Measurements from ENCODE around the gene EPHB4. TPM values are rescaled to one million over a fixed set of nuclear protein-coding genes. Genes with fewer than 3 reads are reported as not detected.

Gene EPHB4
- total RNA-seq, 4 donors from 2014 or later = 73.5 to 374 (median 163) TPM

GRCh38 chr7:100865938-100866728 lies 38.8 kb upstream of the EPHB4 start:
- intact Hi-C loops (cut with DNase I; ENCODE audit: low total_unique reads) = no loop called here
- Histone ChIP-seq H3K4me1 (peaks cover 0 to 25% of the 10 kb centered on the region in 2 donors), H3K4me3 (peak overlapping the region; percentile 4 to 100), H3K27ac (peak overlapping the region; percentile 96 to 99), H3K9me3 (no peaks in the 10 kb centered on the region), H3K36me3 (no peaks in the 10 kb centered on the region), H3K27me3 (no peaks in the 10 kb centered on the region)
- peak; percentile 79 to 88 for DNase-seq
- TF ChIP-seq POLR2A (IDR thresholded peaks at IDR 0.05) = no peak
- TF ChIP-seq, protein P1, sequence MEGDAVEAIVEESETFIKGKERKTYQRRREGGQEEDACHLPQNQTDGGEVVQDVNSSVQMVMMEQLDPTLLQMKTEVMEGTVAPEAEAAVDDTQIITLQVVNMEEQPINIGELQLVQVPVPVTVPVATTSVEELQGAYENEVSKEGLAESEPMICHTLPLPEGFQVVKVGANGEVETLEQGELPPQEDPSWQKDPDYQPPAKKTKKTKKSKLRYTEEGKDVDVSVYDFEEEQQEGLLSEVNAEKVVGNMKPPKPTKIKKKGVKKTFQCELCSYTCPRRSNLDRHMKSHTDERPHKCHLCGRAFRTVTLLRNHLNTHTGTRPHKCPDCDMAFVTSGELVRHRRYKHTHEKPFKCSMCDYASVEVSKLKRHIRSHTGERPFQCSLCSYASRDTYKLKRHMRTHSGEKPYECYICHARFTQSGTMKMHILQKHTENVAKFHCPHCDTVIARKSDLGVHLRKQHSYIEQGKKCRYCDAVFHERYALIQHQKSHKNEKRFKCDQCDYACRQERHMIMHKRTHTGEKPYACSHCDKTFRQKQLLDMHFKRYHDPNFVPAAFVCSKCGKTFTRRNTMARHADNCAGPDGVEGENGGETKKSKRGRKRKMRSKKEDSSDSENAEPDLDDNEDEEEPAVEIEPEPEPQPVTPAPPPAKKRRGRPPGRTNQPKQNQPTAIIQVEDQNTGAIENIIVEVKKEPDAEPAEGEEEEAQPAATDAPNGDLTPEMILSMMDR (IDR thresholded peaks at IDR 0.05) = no peak

DNA sequence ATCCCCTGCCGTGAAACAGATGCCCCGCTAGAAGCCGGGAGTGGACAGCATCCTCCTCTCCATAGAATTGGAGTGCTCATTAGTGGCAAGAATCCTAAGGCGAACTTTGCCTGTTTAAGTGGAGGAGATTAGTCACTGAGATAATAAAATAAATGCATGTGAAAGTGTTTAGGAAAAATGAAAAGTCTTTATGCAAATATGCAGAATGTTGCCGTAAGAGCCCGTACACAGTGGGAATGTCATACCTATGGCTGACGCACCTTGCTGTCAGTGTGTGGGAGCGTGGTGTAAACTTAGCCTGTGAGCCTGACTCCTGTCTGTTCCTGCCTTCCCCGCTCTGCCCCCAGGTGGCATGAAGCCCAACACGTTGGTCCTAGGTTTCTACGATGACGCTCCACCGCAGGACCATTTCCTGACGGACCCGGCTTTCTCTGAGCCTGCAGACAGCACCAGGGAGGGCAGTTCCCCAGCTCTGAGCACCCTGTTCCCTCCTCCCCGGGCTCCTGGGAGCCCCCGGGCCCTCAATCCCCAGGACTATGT lies 38.1 kb upstream of the EPHB4 start:
- Histone ChIP-seq H3K4me1 (peaks cover 0 to 25% of the 10 kb centered on the region in 2 donors), H3K36me3 (no peaks in the 10 kb centered on the region), H3K27ac (peak overlapping the region; percentile 96 to 99), H3K4me3 (no peak overlapping the region), H3K27me3 (no peaks in the 10 kb centered on the region), H3K9me3 (no peaks in the 10 kb centered on the region)
- peak in 1 of 2 donors; percentile 49 for DNase-seq
- intact Hi-C loops (cut with DNase I; ENCODE audit: low total_unique reads) = no loop called here
- TF ChIP-seq, protein P1 (IDR thresholded peaks at IDR 0.05) = no peak
- no peak for TF ChIP-seq POLR2A (IDR thresholded peaks at IDR 0.05)

GRCh38 chr7:100864263-100864845 lies 37.0 kb upstream of the EPHB4 start:
- H3K36me3 ChIP-seq = no peaks in the 10 kb centered on the region

GRCh38 chr7:100863406-100863950 lies 36.2 kb upstream of the EPHB4 start:
- no peaks in the 10 kb centered on the region for H3K27me3 ChIP-seq
- no peak overlapping the region for H3K4me3 ChIP-seq
- H3K36me3 ChIP-seq = no peaks in the 10 kb centered on the region
- intact Hi-C loops (cut with DNase I; ENCODE audit: low total_unique reads) = no loop called here
- no peak overlapping the region for H3K27ac ChIP-seq
- H3K9me3 ChIP-seq = no peaks in the 10 kb centered on the region
- peaks cover 0 to 20% of the 10 kb centered on the region in 2 donors for H3K4me1 ChIP-seq
- DNase-seq = no peak
- TF ChIP-seq, protein P1 (IDR thresholded peaks at IDR 0.05) = no peak
- TF ChIP-seq POLR2A (IDR thresholded peaks at IDR 0.05) = no peak

More at GRCh38 chr7:100864263-100864845, 37.0 kb upstream of the EPHB4 start:
- no peak overlapping the region for H3K4me3 ChIP-seq
- peaks cover 0 to 25% of the 10 kb centered on the region in 2 donors for H3K4me1 ChIP-seq
- no peak for TF ChIP-seq POLR2A (IDR thresholded peaks at IDR 0.05)
- TF ChIP-seq, protein P1 (IDR thresholded peaks at IDR 0.05) = no peak
- intact Hi-C loops (cut with DNase I; ENCODE audit: low total_unique reads) = no loop called here
- no peak overlapping the region for H3K27ac ChIP-seq
- H3K27me3 ChIP-seq = no peaks in the 10 kb centered on the region
- no peak for DNase-seq
- no peaks in the 10 kb centered on the region for H3K9me3 ChIP-seq

DNA sequence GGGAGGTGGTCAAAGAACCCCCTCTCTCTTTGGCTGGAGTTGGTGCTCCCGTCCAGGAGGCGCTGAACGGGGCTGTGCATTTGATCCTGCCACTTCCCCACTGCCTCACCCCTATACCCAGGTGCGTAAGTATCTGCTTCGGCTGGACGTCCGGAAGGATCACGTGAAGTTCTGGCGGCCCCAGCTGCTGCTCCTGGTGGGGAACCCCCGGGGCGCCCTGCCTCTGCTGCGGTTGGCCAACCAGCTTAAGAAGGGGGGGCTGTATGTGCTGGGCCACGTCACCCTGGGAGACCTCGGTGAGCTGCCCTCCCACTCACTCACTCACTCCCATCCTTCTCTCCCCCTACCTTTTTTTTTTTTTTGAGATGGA lies 34.3 kb upstream of the EPHB4 start:
- intact Hi-C loops (cut with DNase I; ENCODE audit: low total_unique reads) = no loop called here
- Histone ChIP-seq H3K27ac (no peak overlapping the region), H3K36me3 (no peaks in the 10 kb centered on the region), H3K4me1 (peaks cover 0 to 12% of the 10 kb centered on the region in 2 donors), H3K9me3 (no peaks in the 10 kb centered on the region), H3K4me3 (no peak overlapping the region), H3K27me3 (no peaks in the 10 kb centered on the region)
- DNase-seq = no peak
- TF ChIP-seq, protein P1 (IDR thresholded peaks at IDR 0.05) = no peak
- no peak for TF ChIP-seq POLR2A (IDR thresholded peaks at IDR 0.05)

Data from uterus (tissue), 4 donors.